Mesothelial cell of epicardium (in vitro differentiated cells): Measurements from ENCODE around the gene TOGARAM2. TPM values are rescaled to one million over a fixed set of nuclear protein-coding genes. Genes with fewer than 3 reads are reported as not detected.

ENCODE experiments used
- DNase-seq, 2 experiments: peaks; one replicate each; pipeline ENCODE4 v3.0.0; 2021; ENCODE audit warnings: low spot score in 2 of 2; ENCODE audit not compliant: unreplicated experiment in 2 of 2
- H3K27ac Mint-ChIP-seq: 2 replicates; pipeline ENCODE4 v1.8.0; 2021; ENCODE audit warnings: mixed read lengths
- H3K27me3 Mint-ChIP-seq: 2 replicates; pipeline ENCODE4 v1.8.0; 2021; ENCODE audit warnings: low read depth, mixed read lengths
- H3K36me3 Mint-ChIP-seq: 2 replicates; pipeline ENCODE4 v1.8.0; 2021; ENCODE audit warnings: mixed read lengths
- H3K4me1 Mint-ChIP-seq: 2 replicates; pipeline ENCODE4 v1.8.0; 2021; ENCODE audit warnings: mixed read lengths
- H3K4me3 Mint-ChIP-seq: 2 replicates; pipeline ENCODE4 v1.8.0; 2021; ENCODE audit warnings: mild to moderate bottlenecking, moderate library complexity, mixed read lengths
- H3K9me3 Mint-ChIP-seq: 2 replicates; pipeline ENCODE4 v1.8.0; 2021; ENCODE audit warnings: mixed read lengths
- CTCF ChIP-seq: fragments of 200-600 bp; sonication (generic); IDR thresholded peaks from one replicate; pipeline ENCODE4 v1.5.0; 2021; ENCODE audit warnings: antibody characterized with exemption; ENCODE audit not compliant: unreplicated experiment
- total RNA-seq: library from RNA; stranded (reverse); gene quantifications from 3 replicates; pipeline ENCODE4 v1.2.1, GENCODE V29; 2021

The TOGARAM2 gene
- total RNA-seq, 1 donor from 2014 or later = 0.40 TPM

DNA sequence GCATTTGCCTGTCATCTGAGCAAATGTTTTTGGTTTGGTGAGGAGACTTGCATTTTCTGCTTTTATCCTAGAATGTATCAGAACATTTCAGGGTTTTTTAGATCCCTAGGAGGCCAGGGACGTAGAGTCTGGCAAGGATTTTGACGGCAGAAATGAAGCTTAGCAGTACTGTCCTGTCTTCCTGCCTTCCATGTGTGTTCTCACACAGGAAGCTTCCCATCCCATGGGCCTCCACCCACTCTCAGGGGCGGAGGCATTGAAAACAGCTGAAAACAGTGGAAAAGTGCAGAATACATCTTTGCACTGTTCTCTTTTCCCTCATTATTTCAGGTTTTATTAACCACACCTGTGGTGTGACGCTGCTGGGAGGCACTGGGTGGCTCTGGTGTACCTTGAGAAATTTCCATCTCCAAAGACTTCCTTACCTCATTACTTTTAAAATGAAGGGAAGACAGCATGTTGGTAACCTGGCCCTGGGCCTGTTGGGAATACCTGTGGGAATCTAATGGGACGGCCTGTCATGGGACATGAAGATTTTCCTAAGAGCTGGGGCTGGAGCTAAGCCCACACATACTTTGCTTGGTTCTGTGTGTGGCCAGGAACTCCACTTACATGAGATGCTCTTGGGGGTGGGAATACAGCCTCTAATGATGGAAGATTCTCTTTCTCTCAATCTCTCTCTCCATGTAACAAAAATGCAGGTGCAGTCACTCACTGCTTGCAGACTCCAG is 72.7 kb downstream of the TOGARAM2 start:
- H3K36me3 Mint-ChIP-seq = no peaks in the 10 kb centered on the region
- H3K4me1 Mint-ChIP-seq = peaks cover 19% of the 10 kb centered on the region
- H3K9me3 Mint-ChIP-seq = no peaks in the 10 kb centered on the region
- H3K4me3 Mint-ChIP-seq = no peak overlapping the region
- no peak for TF ChIP-seq CTCF
- H3K27me3 Mint-ChIP-seq = no peaks in the 10 kb centered on the region
- peak overlapping the region; percentile 21 for H3K27ac Mint-ChIP-seq
- no peak for DNase-seq

DNA sequence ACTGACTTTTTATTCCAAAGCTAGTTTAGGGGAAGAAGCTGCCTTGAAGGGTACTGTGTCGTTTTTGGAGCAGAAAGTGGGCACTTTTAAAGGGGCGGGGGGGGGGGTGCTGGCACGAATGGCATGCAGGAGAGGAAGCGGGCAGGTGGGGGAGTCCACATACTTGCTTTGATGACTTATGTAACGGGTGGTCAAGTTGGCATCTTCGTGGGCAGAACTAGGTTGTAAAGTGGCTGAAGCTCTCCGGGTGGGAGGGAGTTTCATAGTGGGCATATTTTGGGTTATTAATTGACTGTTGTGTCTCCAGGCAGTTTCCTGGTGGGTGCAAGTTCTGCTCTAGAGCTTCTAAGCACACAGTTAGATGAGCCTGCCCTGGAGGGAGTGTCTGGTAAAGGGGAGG is 73.3 kb downstream of the TOGARAM2 start:
- no peak for DNase-seq
- TF ChIP-seq CTCF = no peak
- no peaks in the 10 kb centered on the region for H3K36me3 Mint-ChIP-seq
- H3K9me3 Mint-ChIP-seq = no peaks in the 10 kb centered on the region
- H3K4me1 Mint-ChIP-seq = peaks cover 20% of the 10 kb centered on the region
- no peak overlapping the region for H3K4me3 Mint-ChIP-seq
- H3K27me3 Mint-ChIP-seq = no peaks in the 10 kb centered on the region
- H3K27ac Mint-ChIP-seq = no peak overlapping the region

DNA sequence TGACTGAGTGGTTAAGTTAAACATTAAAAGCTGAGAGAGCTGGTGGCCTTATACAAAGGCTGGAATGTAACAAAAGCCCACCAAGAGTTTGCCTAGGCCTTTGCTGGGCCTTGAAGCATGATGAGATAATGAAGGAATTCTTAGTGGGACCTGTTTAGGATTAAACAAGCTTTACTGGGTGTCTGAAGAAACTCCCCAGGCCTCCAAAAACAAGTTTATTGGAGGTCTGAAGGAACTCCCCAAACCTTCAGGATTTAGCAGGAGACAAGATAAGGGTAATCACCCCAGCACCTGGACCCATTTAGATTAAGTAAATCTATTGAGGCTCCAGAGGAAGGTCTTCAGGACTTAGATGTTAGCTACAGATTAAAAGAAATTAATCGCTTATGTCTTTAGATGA is 74.5 kb downstream of the TOGARAM2 start:
- TF ChIP-seq CTCF = no peak
- H3K27ac Mint-ChIP-seq = peak overlapping the region; percentile 30
- H3K27me3 Mint-ChIP-seq = peaks cover 1% of the 10 kb centered on the region
- no peak for DNase-seq
- no peaks in the 10 kb centered on the region for H3K9me3 Mint-ChIP-seq
- no peak overlapping the region for H3K4me3 Mint-ChIP-seq
- H3K4me1 Mint-ChIP-seq = peaks cover 30% of the 10 kb centered on the region
- H3K36me3 Mint-ChIP-seq = no peaks in the 10 kb centered on the region

GRCh38 chr2:29056452-29056851 is 75.4 kb downstream of the TOGARAM2 start:
- no peak for DNase-seq
- TF ChIP-seq CTCF = no peak
- Mint-ChIP-seq H3K27me3 (peaks cover 1% of the 10 kb centered on the region), H3K36me3 (no peaks in the 10 kb centered on the region), H3K4me3 (no peak overlapping the region), H3K4me1 (peaks cover 36% of the 10 kb centered on the region), H3K9me3 (no peaks in the 10 kb centered on the region), H3K27ac (no peak overlapping the region)

DNA sequence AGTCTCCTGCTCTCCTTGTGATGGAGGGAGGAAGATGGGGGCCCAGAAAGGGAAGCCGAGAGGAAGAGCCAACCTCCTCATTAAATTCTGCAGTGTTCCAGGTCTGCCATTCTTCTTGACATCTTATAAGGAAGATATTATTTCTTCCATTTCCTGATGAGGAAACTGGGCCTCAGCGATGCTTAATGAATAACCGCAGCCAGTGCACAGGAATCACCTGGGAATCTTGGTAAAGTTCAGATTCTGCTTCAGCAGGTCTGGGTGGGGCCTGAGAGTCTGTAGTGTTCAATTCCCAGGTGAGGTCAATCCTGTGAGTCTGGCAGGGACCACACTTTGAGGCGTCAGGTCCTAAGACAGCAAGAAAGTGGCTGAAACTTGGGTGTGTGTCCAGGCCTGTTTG is 75.9 kb downstream of the TOGARAM2 start:
- Mint-ChIP-seq H3K4me1 (peaks cover 36% of the 10 kb centered on the region), H3K27me3 (peaks cover 1% of the 10 kb centered on the region)

More for the DNA sequence above, 75.9 kb downstream of the TOGARAM2 start:
- Mint-ChIP-seq H3K9me3 (no peaks in the 10 kb centered on the region), H3K27ac (no peak overlapping the region), H3K4me3 (no peak overlapping the region), H3K36me3 (no peaks in the 10 kb centered on the region)
- no peak for TF ChIP-seq CTCF
- DNase-seq = no peak
